ENCODE measurements around the gene IPO9.

- TF ChIP-seq POLR2A (IDR thresholded peaks at IDR 0.05) = no peak
- no peak for TF ChIP-seq CTCF (IDR thresholded peaks at IDR 0.05)
Observed at GRCh38 chr1:201911826-201912571, 83.0 kb downstream of the IPO9 start.
